SKM-1 treated with dmso at 0.1 percent for 144 hours (cell line): ENCODE data around the gene CYP26C1.

Source experiments
- DNase-seq: peaks from one replicate; lab custom pipeline; 2025; ENCODE audit not compliant: unreplicated experiment; lab: John Stamatoyannopoulos, UW

The CYP26C1 gene

GRCh38 chr10:93063977-93064660, 3.5 kb downstream of the CYP26C1 start:
- no peak for DNase-seq

- no peak for DNase-seq
Measured at GRCh38 chr10:93064874-93065660, 4.5 kb downstream of the CYP26C1 start.

GRCh38 chr10:93065675-93066543, 5.3 kb downstream of the CYP26C1 start:
- no peak for DNase-seq

- no peak for DNase-seq
Measured at GRCh38 chr10:93066544-93066913, 5.9 kb downstream of the CYP26C1 start.

GRCh38 chr10:93067443-93068365, 7.1 kb downstream of the CYP26C1 start:
- DNase-seq, result no peak

GRCh38 chr10:93068411-93069244, 8.0 kb downstream of the CYP26C1 start:
- no peak for DNase-seq

- no peak for DNase-seq
Measured at GRCh38 chr10:93069245-93069561, 8.6 kb downstream of the CYP26C1 start.

- DNase-seq, result no peak
Measured at GRCh38 chr10:93070378-93071176, 10.0 kb downstream of the CYP26C1 start.

GRCh38 chr10:93071177-93071472, 10.5 kb downstream of the CYP26C1 start:
- DNase-seq, result no peak

GRCh38 chr10:93071674-93072224, 11.2 kb downstream of the CYP26C1 start:
- DNase-seq, result no peak

GRCh38 chr10:93072225-93072712, 11.7 kb downstream of the CYP26C1 start:
- DNase-seq, result no peak

- DNase-seq, result no peak
Measured at GRCh38 chr10:93072713-93073538, 12.3 kb downstream of the CYP26C1 start.

GRCh38 chr10:93073539-93074146, 13.0 kb downstream of the CYP26C1 start, which contains the start of gene CYP26A1:
Gene CYP26A1 (plus strand): TSS chr10:93073893. CDS start chr10:93073935, 42 bp downstream.
- no peak for DNase-seq

- no peak for DNase-seq
Measured at GRCh38 chr10:93074147-93074596, 13.6 kb downstream of the CYP26C1 start.

- no peak for DNase-seq
Measured at GRCh38 chr10:93074597-93075368, 14.2 kb downstream of the CYP26C1 start.
